MCF 10A (cell line): ENCODE data around the gene CD7. TPM values are rescaled to one million over a fixed set of nuclear protein-coding genes. Genes with fewer than 3 reads are reported as not detected.

ENCODE experiments used
- BruUV-seq: library from RNA; stranded (reverse); fragments of 400-500 nt; replicated peaks from 2 replicates; lab custom pipeline; 2021; lab: Mats Ljungman, UMichigan
- CTCF ChIA-PET: fragments of 300-600 bp; sonication (Branson Sonifier 250); formaldehyde crosslinking; extraction: SDS; loops from one replicate; lab custom pipeline; 2021; ENCODE audit warnings: antibody characterized with exemption, inconsistent platforms; lab: Yijun Ruan, JAX
- POLR2A ChIA-PET: fragments of 300-600, 350-650 bp; sonication (Branson Sonifier 250); formaldehyde crosslinking; extraction: SDS; loops from one replicate; lab custom pipeline; 2020; ENCODE audit warnings: antibody characterized with exemption, inconsistent platforms; lab: Yijun Ruan, JAX
- DNase-seq: peaks from one replicate; pipeline ENCODE4 v3.0.0-alpha.2; 2018; ENCODE audit not compliant: unreplicated experiment
- H3K27ac Mint-ChIP-seq: one replicate; pipeline ENCODE4 v1.8.0; 2022; ENCODE audit warnings: mild to moderate bottlenecking, low read depth, mixed read lengths; ENCODE audit not compliant: unreplicated experiment
- H3K27me3 Mint-ChIP-seq: one replicate; pipeline ENCODE4 v1.8.0; 2022; ENCODE audit warnings: mixed read lengths; ENCODE audit not compliant: insufficient read depth, unreplicated experiment
- H3K36me3 Mint-ChIP-seq: one replicate; pipeline ENCODE4 v1.8.0; 2022; ENCODE audit warnings: mild to moderate bottlenecking, moderate library complexity, mixed read lengths; ENCODE audit not compliant: insufficient read depth, unreplicated experiment
- H3K4me1 Mint-ChIP-seq: one replicate; pipeline ENCODE4 v1.8.0; 2022; ENCODE audit warnings: mixed read lengths; ENCODE audit not compliant: insufficient read depth, unreplicated experiment
- H3K4me3 Mint-ChIP-seq: one replicate; pipeline ENCODE4 v1.8.0; 2022; ENCODE audit warnings: mild to moderate bottlenecking, moderate library complexity, mixed read lengths; ENCODE audit not compliant: unreplicated experiment
- H3K9me3 Mint-ChIP-seq: one replicate; pipeline ENCODE4 v1.8.0; 2022; ENCODE audit warnings: mixed read lengths; ENCODE audit not compliant: unreplicated experiment
- CTCF ChIP-seq: fragments of 200-600 bp; IDR thresholded peaks from one replicate; pipeline ENCODE4 v1.8.0; 2022; ENCODE audit warnings: antibody characterized with exemption, mild to moderate bottlenecking; ENCODE audit not compliant: unreplicated experiment
- intact Hi-C: fragments of 100-400 bp; cut with micrococcal nuclease; formaldehyde crosslinking; loops from 2 replicates; pipeline ENCODE4 v1.14.1; 2022
- total RNA-seq: library from RNA; stranded (reverse); gene quantifications from 2 replicates; pipeline ENCODE4 v1.2.3, GENCODE V29; 2022

CD7 gene
- total RNA-seq, 1 experiment from 2014 or later = 0.63 TPM

- CTCF ChIA-PET = no interaction called here
- no peak for TF ChIP-seq CTCF
Observed at GRCh38 chr17:82328141-82328993, 11.0 kb upstream of the CD7 start.

GRCh38 chr17:82327757-82328140 is 10.3 kb upstream of the CD7 start:
- BruUV-seq = no TSS peak
- Mint-ChIP-seq H3K27ac (no peak overlapping the region), H3K36me3 (no peaks in the 10 kb centered on the region), H3K27me3 (no peaks in the 10 kb centered on the region), H3K4me1 (peaks cover 4% of the 10 kb centered on the region), H3K9me3 (no peaks in the 10 kb centered on the region), H3K4me3 (no peak overlapping the region)
- intact Hi-C loops = no loop called here
- no peak for DNase-seq
- ChIA-PET POLR2A (no interaction called here), CTCF (no interaction called here)
- no peak for TF ChIP-seq CTCF

More at GRCh38 chr17:82328141-82328993, 11.0 kb upstream of the CD7 start:
- BruUV-seq = no TSS peak
- no peaks in the 10 kb centered on the region for H3K36me3 Mint-ChIP-seq
- H3K27ac Mint-ChIP-seq = no peak overlapping the region
- POLR2A ChIA-PET = interaction anchor here (0.5 kb wide), 1 partner anchor 35 kb away, joined by 4 read pairs; no protein-coding TSS in a partner anchor
- intact Hi-C loops = no loop called here
- H3K4me1 Mint-ChIP-seq = peaks cover 7% of the 10 kb centered on the region
- no peak for DNase-seq
- no peak overlapping the region for H3K4me3 Mint-ChIP-seq
- no peaks in the 10 kb centered on the region for H3K9me3 Mint-ChIP-seq
- no peaks in the 10 kb centered on the region for H3K27me3 Mint-ChIP-seq

- no peak overlapping the region for H3K27ac Mint-ChIP-seq
- no peak for TF ChIP-seq CTCF
- ChIA-PET POLR2A (no interaction called here), CTCF (no interaction called here)
- no peaks in the 10 kb centered on the region for H3K9me3 Mint-ChIP-seq
- intact Hi-C loops = no loop called here
- no peaks in the 10 kb centered on the region for H3K27me3 Mint-ChIP-seq
- no peaks in the 10 kb centered on the region for H3K36me3 Mint-ChIP-seq
- no TSS peak for BruUV-seq
- DNase-seq = no peak
- H3K4me1 Mint-ChIP-seq = no peaks in the 10 kb centered on the region
- H3K4me3 Mint-ChIP-seq = no peak overlapping the region
Observed at GRCh38 chr17:82327289-82327688, 9.9 kb upstream of the CD7 start.

GRCh38 chr17:82325286-82326180 is 8.1 kb upstream of the CD7 start:
- H3K9me3 Mint-ChIP-seq = no peaks in the 10 kb centered on the region
- ChIA-PET POLR2A (interaction anchor here (0.6 kb wide), 1 partner anchor 234 kb away, joined by 4 read pairs; no protein-coding TSS in a partner anchor), CTCF (interaction anchor here (0.6 to 0.7 kb wide), 3 partner anchors 17 to 432 kb away, joined by 3 to 6 read pairs (median 4); no protein-coding TSS in a partner anchor)
- BruUV-seq = no TSS peak
- no peak overlapping the region for H3K4me3 Mint-ChIP-seq
- TF ChIP-seq CTCF = no peak
- DNase-seq = no peak
- no peaks in the 10 kb centered on the region for H3K36me3 Mint-ChIP-seq
- no peaks in the 10 kb centered on the region for H3K27me3 Mint-ChIP-seq
- intact Hi-C loops = no loop called here
- no peaks in the 10 kb centered on the region for H3K4me1 Mint-ChIP-seq
- H3K27ac Mint-ChIP-seq = no peak overlapping the region
